HepG2 (cell line): Measurements from ENCODE around the gene IKZF3. TPM values are rescaled to one million over a fixed set of nuclear protein-coding genes. Genes with fewer than 3 reads are reported as not detected.

Source experiments
- ATAC-seq: fragments of 200-7000 bp; cut with Tn5 transposase; 3 replicates; pipeline ENCODE4 v1.9.1; 2020; ENCODE audit warnings: mild to moderate bottlenecking, moderate library complexity
- BruUV-seq: library from RNA; stranded (reverse); fragments of 400-500 nt; replicated peaks from 2 replicates; lab custom pipeline; 2021; lab: Mats Ljungman, UMichigan
- CTCF ChIA-PET: fragments of 300-600 bp; formaldehyde crosslinking; extraction: SDS; loops from one replicate; lab custom pipeline; 2021; ENCODE audit warnings: low total read pairs, inconsistent platforms, low intra/inter-chr PET ratio; lab: Yijun Ruan, JAX
- POLR2A ChIA-PET: fragments of 350-600 bp; sonication (Branson Sonifier 250); formaldehyde crosslinking; loops from one replicate; lab custom pipeline; 2020; ENCODE audit warnings: antibody characterized with exemption, inconsistent platforms; lab: Yijun Ruan, JAX
- DNase-seq: peaks from one replicate; pipeline ENCODE4 v3.0.0-alpha.2; 2015; ENCODE audit warnings: low spot score
- FAIRE-seq: peaks from 3 replicates; lab custom pipeline; 2011; peaks lifted over from hg19 to GRCh38; lab: Jason Lieb, UNC
- H2AFZ ChIP-seq: one replicate; pipeline ENCODE4 v1.6.1; 2011; ENCODE audit warnings: low read length, inconsistent platforms
- H3K27ac ChIP-seq: fragments of 300-600 bp; 3 replicates; pipeline ENCODE4 v1.8.0; 2011; ENCODE audit warnings: mixed run types, mild to moderate bottlenecking, mixed read lengths, low read length, inconsistent platforms; ENCODE audit not compliant: insufficient read depth; ENCODE audit errors: extremely low read length
- H3K27me3 ChIP-seq, 2 experiments: fragments of 200-600 bp in 1 of 2; 2 replicates in 1 of 2; 3 replicates in 1 of 2; pipeline versions ENCODE4 v1.6.0 to v1.8.0; 2011; ENCODE audit warnings: low read length in 2 of 2, mild to moderate bottlenecking in 2 of 2, moderate library complexity in 2 of 2, inconsistent platforms in 1 of 2; ENCODE audit not compliant: insufficient read depth in 2 of 2, control insufficient read depth in 1 of 2
- H3K36me3 ChIP-seq, 2 experiments: fragments of 200-600 bp in 1 of 2; replicated peaks in 1 of 2; 2 replicates in 1 of 2; 3 replicates in 1 of 2; pipeline versions ENCODE4 v1.5.1 to v1.8.0; 2011; ENCODE audit warnings: low read length in 2 of 2, inconsistent platforms in 1 of 2; ENCODE audit not compliant: insufficient read depth in 2 of 2, control insufficient read depth in 1 of 2
- H3K4me1 ChIP-seq: 2 replicates; pipeline ENCODE4 v1.5.1; 2012; ENCODE audit warnings: low read length, inconsistent platforms; ENCODE audit not compliant: insufficient read depth
- H3K4me2 ChIP-seq: 2 replicates; pipeline ENCODE4 v1.6.0; 2011; ENCODE audit warnings: low read depth, low read length, inconsistent platforms
- H3K4me3 ChIP-seq, 3 experiments: fragments of 200-600 bp in 1 of 3; sonication (generic), shearing (Covaris generic) in 1 of 3; replicated peaks in 1 of 3; 2 replicates each; pipeline ENCODE4 v1.5.1; 2011 to 2016; ENCODE audit warnings: low read length in 3 of 3, inconsistent platforms in 2 of 3, low read depth in 2 of 3, mild to moderate bottlenecking in 2 of 3, control low read depth in 1 of 3, mixed read lengths in 1 of 3; ENCODE audit not compliant: insufficient read depth in 1 of 3
- H3K79me2 ChIP-seq: one replicate; pipeline ENCODE4 v1.6.1; 2011; ENCODE audit warnings: low read length, inconsistent platforms; ENCODE audit not compliant: insufficient read depth
- H3K9ac ChIP-seq: 2 replicates; pipeline ENCODE4 v1.6.0; 2011; ENCODE audit warnings: mild to moderate bottlenecking, low read depth, low read length, inconsistent platforms; ENCODE audit not compliant: insufficient read depth
- H3K9me3 ChIP-seq: 2 replicates; pipeline ENCODE4 v1.5.1; 2012; ENCODE audit warnings: mild to moderate bottlenecking, low read length
- H4K20me1 ChIP-seq: 2 replicates; pipeline ENCODE4 v1.6.0; 2011; ENCODE audit warnings: inconsistent platforms, mild to moderate bottlenecking, low read length, moderate library complexity; ENCODE audit not compliant: insufficient read depth
- AGO2 ChIP-seq: fragments of 200-400 bp; formaldehyde crosslinking; optimal IDR thresholded peaks from 2 replicates; pipeline ENCODE3; 2017; ENCODE audit warnings: mild to moderate bottlenecking, low read depth, low read length, moderate library complexity
- FOXP4 ChIP-seq: sonication (generic); formaldehyde crosslinking; IDR thresholded peaks from 2 replicates; pipeline ENCODE4 v1.4.0; 2020; ENCODE audit warnings: missing genetic modification reagents
- POLR2A ChIP-seq, 2 experiments: IDR thresholded peaks; 2 replicates each; pipeline ENCODE4 v1.6.1; 2011; ENCODE audit warnings: low read depth in 2 of 2, low read length in 2 of 2, mild to moderate bottlenecking in 1 of 2, moderate library complexity in 1 of 2; ENCODE audit not compliant: insufficient read depth in 1 of 2
- ZNF781 ChIP-seq: sonication (generic); formaldehyde crosslinking; IDR thresholded peaks from 2 replicates; pipeline ENCODE4 v1.5.1; 2020; ENCODE audit warnings: borderline replicate concordance, mild to moderate bottlenecking, missing genetic modification reagents; ENCODE audit errors: not compliant biosample characterization
- WGBS: methylation state at CpG from one replicate; pipeline ENCODE4 v1.1.6; 2017; ENCODE audit warnings: low lambda C conversion rate; 5-methylcytosine and 5-hydroxymethylcytosine counted together
- in situ Hi-C: cut with HindIII; loops from 2 replicates; pipeline ENCODE4 v1.10.0; 2017; ENCODE audit warnings: low pct_unique_long_range_greater_than_20kb; ENCODE audit not compliant: extremely low pct_ligation_motif_present
- intact Hi-C: fragments of 100-400 bp; cut with micrococcal nuclease; formaldehyde crosslinking; loops from one replicate; pipeline ENCODE4 v1.10.0; 2022; ENCODE audit not compliant: unreplicated experiment
- polyA plus RNA-seq, 8 experiments: library from polyadenylated mRNA; depleted of rRNA in 3 of 8; stranded (reverse) in 7 of 8; unstranded in 1 of 8; fragments of >200 nt; fragmentation: Illumina TruSeq in 4 of 8; extraction: Trizol in 4 of 8; gene quantifications; 2 replicates each; pipeline versions ENCODE4 v1.2.1 to v1.2.3, GENCODE V29; 2011 to 2016; ENCODE audit warnings: low read depth in 4 of 8, missing spikeins in 1 of 8, mixed read lengths in 1 of 8; ENCODE audit not compliant: insufficient read depth in 1 of 8
- total RNA-seq, 5 experiments: library from RNA; depleted of rRNA; stranded (reverse); fragments of >200 nt; fragmentation: Illumina TruSeq; extraction: Trizol; gene quantifications; 2 replicates each; pipeline ENCODE4 v1.2.3, GENCODE V29; 2016; ENCODE audit warnings: low read depth in 1 of 5
- TF ChIP-seq, protein P1 (sequence below): sonication (generic); formaldehyde crosslinking; IDR thresholded peaks from 2 replicates; pipeline ENCODE4 v1.9.0; 2021; ENCODE audit warnings: mild to moderate bottlenecking, missing genetic modification reagents
- TF ChIP-seq, protein P2 (sequence below): sonication (generic); formaldehyde crosslinking; IDR thresholded peaks from 2 replicates; pipeline ENCODE4 v1.9.0; 2022; ENCODE audit warnings: missing genetic modification reagents, mild to moderate bottlenecking, borderline replicate concordance
- TF ChIP-seq, protein P3 (sequence below): fragments of 450-650 bp; IDR thresholded peaks from 2 replicates; pipeline ENCODE4 v1.6.1; 2017; ENCODE audit warnings: mild to moderate bottlenecking

Gene IKZF3
- total and polyA plus RNA-seq, 2 of the 13 experiments (the other 11 are each of a cell fraction or from before 2014, with no cell fraction given): not detected

- no peak overlapping the region for H2AFZ ChIP-seq
- H3K9ac ChIP-seq: no peak overlapping the region
- ChIA-PET POLR2A (interaction anchor here (3.3 kb wide), 1 partner anchor 26 kb away, joined by 69 read pairs; the partner anchor contains the start of gene ERBB2), CTCF (no interaction called here)
- BruUV-seq: no TSS peak
- intact Hi-C loops (no loop called here), in situ Hi-C loops (no loop called here)
- WGBS: 93% methylated on average over 10 of the region's 10 CpGs
- peaks cover 19% of the 10 kb centered on the region for H3K4me1 ChIP-seq
- no peak overlapping the region for H3K27ac ChIP-seq
- H3K4me2 ChIP-seq: no peak overlapping the region
- H3K9me3 ChIP-seq: no peaks in the 10 kb centered on the region
- H3K36me3 ChIP-seq: peaks cover 19 to 56% of the 10 kb centered on the region in 2 experiments; a peak in 4 of 5 replicates
- H4K20me1 ChIP-seq: no peaks in the 10 kb centered on the region
- DNase-seq (no peak), ATAC-seq (no peak), FAIRE-seq (no peak)
- TF ChIP-seq POLR2A (IDR thresholded peaks at IDR 0.05; ENCODE audit: insufficient read depth in 1 of 2, low read depth in 2 of 2, low read length in 2 of 2): 0 out of 4 replicates have a peak, but pooled peaks of 1 of the 2 experiments have one; percentile 3
- TF ChIP-seq, protein P1, sequence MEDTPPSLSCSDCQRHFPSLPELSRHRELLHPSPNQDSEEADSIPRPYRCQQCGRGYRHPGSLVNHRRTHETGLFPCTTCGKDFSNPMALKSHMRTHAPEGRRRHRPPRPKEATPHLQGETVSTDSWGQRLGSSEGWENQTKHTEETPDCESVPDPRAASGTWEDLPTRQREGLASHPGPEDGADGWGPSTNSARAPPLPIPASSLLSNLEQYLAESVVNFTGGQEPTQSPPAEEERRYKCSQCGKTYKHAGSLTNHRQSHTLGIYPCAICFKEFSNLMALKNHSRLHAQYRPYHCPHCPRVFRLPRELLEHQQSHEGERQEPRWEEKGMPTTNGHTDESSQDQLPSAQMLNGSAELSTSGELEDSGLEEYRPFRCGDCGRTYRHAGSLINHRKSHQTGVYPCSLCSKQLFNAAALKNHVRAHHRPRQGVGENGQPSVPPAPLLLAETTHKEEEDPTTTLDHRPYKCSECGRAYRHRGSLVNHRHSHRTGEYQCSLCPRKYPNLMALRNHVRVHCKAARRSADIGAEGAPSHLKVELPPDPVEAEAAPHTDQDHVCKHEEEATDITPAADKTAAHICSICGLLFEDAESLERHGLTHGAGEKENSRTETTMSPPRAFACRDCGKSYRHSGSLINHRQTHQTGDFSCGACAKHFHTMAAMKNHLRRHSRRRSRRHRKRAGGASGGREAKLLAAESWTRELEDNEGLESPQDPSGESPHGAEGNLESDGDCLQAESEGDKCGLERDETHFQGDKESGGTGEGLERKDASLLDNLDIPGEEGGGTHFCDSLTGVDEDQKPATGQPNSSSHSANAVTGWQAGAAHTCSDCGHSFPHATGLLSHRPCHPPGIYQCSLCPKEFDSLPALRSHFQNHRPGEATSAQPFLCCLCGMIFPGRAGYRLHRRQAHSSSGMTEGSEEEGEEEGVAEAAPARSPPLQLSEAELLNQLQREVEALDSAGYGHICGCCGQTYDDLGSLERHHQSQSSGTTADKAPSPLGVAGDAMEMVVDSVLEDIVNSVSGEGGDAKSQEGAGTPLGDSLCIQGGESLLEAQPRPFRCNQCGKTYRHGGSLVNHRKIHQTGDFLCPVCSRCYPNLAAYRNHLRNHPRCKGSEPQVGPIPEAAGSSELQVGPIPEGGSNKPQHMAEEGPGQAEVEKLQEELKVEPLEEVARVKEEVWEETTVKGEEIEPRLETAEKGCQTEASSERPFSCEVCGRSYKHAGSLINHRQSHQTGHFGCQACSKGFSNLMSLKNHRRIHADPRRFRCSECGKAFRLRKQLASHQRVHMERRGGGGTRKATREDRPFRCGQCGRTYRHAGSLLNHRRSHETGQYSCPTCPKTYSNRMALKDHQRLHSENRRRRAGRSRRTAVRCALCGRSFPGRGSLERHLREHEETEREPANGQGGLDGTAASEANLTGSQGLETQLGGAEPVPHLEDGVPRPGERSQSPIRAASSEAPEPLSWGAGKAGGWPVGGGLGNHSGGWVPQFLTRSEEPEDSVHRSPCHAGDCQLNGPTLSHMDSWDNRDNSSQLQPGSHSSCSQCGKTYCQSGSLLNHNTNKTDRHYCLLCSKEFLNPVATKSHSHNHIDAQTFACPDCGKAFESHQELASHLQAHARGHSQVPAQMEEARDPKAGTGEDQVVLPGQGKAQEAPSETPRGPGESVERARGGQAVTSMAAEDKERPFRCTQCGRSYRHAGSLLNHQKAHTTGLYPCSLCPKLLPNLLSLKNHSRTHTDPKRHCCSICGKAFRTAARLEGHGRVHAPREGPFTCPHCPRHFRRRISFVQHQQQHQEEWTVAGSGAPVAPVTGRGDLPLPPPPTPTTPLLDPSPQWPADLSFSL (CRISPR knock-in tag): no peak
- TF ChIP-seq, protein P2, sequence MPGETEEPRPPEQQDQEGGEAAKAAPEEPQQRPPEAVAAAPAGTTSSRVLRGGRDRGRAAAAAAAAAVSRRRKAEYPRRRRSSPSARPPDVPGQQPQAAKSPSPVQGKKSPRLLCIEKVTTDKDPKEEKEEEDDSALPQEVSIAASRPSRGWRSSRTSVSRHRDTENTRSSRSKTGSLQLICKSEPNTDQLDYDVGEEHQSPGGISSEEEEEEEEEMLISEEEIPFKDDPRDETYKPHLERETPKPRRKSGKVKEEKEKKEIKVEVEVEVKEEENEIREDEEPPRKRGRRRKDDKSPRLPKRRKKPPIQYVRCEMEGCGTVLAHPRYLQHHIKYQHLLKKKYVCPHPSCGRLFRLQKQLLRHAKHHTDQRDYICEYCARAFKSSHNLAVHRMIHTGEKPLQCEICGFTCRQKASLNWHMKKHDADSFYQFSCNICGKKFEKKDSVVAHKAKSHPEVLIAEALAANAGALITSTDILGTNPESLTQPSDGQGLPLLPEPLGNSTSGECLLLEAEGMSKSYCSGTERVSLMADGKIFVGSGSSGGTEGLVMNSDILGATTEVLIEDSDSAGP (CRISPR knock-in tag): peak; percentile 35; the same call in 1 of the 2 replicates
- TF ChIP-seq, protein P3, sequence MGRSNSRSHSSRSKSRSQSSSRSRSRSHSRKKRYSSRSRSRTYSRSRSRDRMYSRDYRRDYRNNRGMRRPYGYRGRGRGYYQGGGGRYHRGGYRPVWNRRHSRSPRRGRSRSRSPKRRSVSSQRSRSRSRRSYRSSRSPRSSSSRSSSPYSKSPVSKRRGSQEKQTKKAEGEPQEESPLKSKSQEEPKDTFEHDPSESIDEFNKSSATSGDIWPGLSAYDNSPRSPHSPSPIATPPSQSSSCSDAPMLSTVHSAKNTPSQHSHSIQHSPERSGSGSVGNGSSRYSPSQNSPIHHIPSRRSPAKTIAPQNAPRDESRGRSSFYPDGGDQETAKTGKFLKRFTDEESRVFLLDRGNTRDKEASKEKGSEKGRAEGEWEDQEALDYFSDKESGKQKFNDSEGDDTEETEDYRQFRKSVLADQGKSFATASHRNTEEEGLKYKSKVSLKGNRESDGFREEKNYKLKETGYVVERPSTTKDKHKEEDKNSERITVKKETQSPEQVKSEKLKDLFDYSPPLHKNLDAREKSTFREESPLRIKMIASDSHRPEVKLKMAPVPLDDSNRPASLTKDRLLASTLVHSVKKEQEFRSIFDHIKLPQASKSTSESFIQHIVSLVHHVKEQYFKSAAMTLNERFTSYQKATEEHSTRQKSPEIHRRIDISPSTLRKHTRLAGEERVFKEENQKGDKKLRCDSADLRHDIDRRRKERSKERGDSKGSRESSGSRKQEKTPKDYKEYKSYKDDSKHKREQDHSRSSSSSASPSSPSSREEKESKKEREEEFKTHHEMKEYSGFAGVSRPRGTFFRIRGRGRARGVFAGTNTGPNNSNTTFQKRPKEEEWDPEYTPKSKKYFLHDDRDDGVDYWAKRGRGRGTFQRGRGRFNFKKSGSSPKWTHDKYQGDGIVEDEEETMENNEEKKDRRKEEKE: no peak
- TF ChIP-seq AGO2: peak; percentile 90
- no peak for TF ChIP-seq ZNF781 (CRISPR knock-in tag)
- no peak for TF ChIP-seq FOXP4 (CRISPR knock-in tag)
- H3K79me2 ChIP-seq: peaks cover 4% of the 10 kb centered on the region
- H3K27me3 ChIP-seq: no peaks in the 10 kb centered on the region
- H3K4me3 ChIP-seq: no peak overlapping the region
Observed at GRCh38 chr17:39727556-39727955, 136.6 kb downstream of the IKZF3 start.
